ENCODE measurements around the gene MT1F.

DNA sequence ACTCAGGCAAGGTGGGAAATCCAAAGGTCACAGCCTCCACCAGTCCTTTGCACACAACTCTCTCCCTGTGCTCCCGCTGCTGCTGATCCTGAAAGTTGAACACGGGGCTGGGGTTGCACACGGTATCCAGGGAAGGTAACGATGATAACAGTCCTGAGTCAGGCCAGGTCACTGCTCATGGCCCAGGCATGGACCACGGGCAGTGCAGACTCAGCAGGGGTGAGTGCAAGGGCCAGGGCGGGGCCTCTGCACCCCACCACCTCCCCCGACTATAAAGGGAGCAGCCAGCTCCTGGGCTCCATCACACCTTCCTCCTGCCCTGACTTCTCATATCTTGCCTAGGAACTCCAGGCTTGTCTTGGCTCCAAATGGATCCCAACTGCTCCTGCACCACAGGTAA lies 6.2 kb upstream of the MT1F start, which contains the start of gene MT1B:
- TF ChIP-seq, protein P1, sequence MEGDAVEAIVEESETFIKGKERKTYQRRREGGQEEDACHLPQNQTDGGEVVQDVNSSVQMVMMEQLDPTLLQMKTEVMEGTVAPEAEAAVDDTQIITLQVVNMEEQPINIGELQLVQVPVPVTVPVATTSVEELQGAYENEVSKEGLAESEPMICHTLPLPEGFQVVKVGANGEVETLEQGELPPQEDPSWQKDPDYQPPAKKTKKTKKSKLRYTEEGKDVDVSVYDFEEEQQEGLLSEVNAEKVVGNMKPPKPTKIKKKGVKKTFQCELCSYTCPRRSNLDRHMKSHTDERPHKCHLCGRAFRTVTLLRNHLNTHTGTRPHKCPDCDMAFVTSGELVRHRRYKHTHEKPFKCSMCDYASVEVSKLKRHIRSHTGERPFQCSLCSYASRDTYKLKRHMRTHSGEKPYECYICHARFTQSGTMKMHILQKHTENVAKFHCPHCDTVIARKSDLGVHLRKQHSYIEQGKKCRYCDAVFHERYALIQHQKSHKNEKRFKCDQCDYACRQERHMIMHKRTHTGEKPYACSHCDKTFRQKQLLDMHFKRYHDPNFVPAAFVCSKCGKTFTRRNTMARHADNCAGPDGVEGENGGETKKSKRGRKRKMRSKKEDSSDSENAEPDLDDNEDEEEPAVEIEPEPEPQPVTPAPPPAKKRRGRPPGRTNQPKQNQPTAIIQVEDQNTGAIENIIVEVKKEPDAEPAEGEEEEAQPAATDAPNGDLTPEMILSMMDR (IDR thresholded peaks at IDR 0.05; ENCODE audit: insufficient read depth, low read length, poor library complexity, severe bottlenecking): no peak
- TF ChIP-seq EZH2phosphoT487 (conservative IDR thresholded peaks at IDR 0.05; ENCODE audit: low read length): no peak
